Measurements from ENCODE around the gene CXCL14.

DNA sequence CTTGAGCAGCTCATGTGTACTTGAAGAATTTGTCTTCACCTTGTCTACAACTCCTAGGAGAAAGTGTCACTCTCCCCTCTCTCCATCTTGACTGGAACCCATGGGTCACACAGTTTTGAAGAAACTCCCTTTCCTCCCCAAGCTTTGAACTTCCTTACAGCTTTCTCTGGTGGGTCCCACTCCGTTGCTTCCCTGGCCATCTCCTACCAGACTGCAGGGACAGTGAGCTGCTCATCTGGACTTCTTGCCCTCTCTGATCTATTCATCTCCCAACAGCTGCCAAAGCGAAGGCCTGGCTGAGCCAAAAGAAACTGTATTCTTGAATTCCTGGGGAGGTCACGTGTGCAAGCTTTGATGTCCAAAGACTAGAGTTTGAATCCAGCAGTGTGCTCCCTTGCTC is 22.7 kb upstream of the CXCL14 start:
- TF ChIP-seq, protein P1, sequence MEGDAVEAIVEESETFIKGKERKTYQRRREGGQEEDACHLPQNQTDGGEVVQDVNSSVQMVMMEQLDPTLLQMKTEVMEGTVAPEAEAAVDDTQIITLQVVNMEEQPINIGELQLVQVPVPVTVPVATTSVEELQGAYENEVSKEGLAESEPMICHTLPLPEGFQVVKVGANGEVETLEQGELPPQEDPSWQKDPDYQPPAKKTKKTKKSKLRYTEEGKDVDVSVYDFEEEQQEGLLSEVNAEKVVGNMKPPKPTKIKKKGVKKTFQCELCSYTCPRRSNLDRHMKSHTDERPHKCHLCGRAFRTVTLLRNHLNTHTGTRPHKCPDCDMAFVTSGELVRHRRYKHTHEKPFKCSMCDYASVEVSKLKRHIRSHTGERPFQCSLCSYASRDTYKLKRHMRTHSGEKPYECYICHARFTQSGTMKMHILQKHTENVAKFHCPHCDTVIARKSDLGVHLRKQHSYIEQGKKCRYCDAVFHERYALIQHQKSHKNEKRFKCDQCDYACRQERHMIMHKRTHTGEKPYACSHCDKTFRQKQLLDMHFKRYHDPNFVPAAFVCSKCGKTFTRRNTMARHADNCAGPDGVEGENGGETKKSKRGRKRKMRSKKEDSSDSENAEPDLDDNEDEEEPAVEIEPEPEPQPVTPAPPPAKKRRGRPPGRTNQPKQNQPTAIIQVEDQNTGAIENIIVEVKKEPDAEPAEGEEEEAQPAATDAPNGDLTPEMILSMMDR (IDR thresholded peaks at IDR 0.05; ENCODE audit: low read length) = no peak
- no peak for TF ChIP-seq EZH2 (optimal IDR thresholded peaks at IDR 0.05; ENCODE audit: low read depth, low read length)
- no peak for TF ChIP-seq EZH2phosphoT487 (IDR thresholded peaks at IDR 0.05; ENCODE audit: low read length)

All from MM.1S (cell line).